LoVo (cell line): ENCODE measurements around the gene ANKH.

Experiments used
- DNase-seq: peaks from one replicate; pipeline ENCODE4 v3.0.0-alpha.2; 2016; ENCODE audit warnings: low spot score

Gene ANKH

GRCh38 chr5:14734396-14734795 lies 137.2 kb downstream of the ANKH start:
- DNase-seq: no peak

- DNase-seq: no peak
Measured at GRCh38 chr5:14733661-14734060, 137.9 kb downstream of the ANKH start.

- no peak for DNase-seq
Measured at GRCh38 chr5:14732991-14733390, 138.6 kb downstream of the ANKH start.

GRCh38 chr5:14730881-14731280 lies 140.7 kb downstream of the ANKH start:
- DNase-seq: no peak

GRCh38 chr5:14730466-14730865 lies 141.1 kb downstream of the ANKH start:
- no peak for DNase-seq

- no peak for DNase-seq
Measured at GRCh38 chr5:14729448-14730385, 141.9 kb downstream of the ANKH start.

GRCh38 chr5:14728459-14728938 lies 143.1 kb downstream of the ANKH start:
- DNase-seq: no peak

- DNase-seq: no peak
Measured at GRCh38 chr5:14727928-14728458, 143.6 kb downstream of the ANKH start.

- DNase-seq: peak; percentile 81
Measured at GRCh38 chr5:14727428-14727865, 144.1 kb downstream of the ANKH start.

- DNase-seq: no peak
Measured at GRCh38 chr5:14726066-14726838, 145.3 kb downstream of the ANKH start.

- no peak for DNase-seq
Measured at GRCh38 chr5:14724633-14725032, 146.9 kb downstream of the ANKH start.

GRCh38 chr5:14723701-14724132 lies 147.9 kb downstream of the ANKH start:
- no peak for DNase-seq

GRCh38 chr5:14722923-14723322 lies 148.7 kb downstream of the ANKH start:
- no peak for DNase-seq

GRCh38 chr5:14721990-14722656 lies 149.5 kb downstream of the ANKH start:
- no peak for DNase-seq

- DNase-seq: no peak
Measured at GRCh38 chr5:14720236-14720923, 151.2 kb downstream of the ANKH start.

GRCh38 chr5:14718778-14719177 lies 152.8 kb downstream of the ANKH start:
- no peak for DNase-seq

GRCh38 chr5:14716755-14717752 lies 154.5 kb downstream of the ANKH start:
- DNase-seq: no peak

GRCh38 chr5:14715481-14715880 lies 156.1 kb downstream of the ANKH start:
- DNase-seq: no peak

GRCh38 chr5:14714706-14715105 lies 156.9 kb downstream of the ANKH start:
- DNase-seq: peak; percentile 12
